ENCODE results near the gene UBL3.
A peak's percentile ranks its signal among the peaks of the same experiment; 100 is the strongest.

UBL3 gene

DNA sequence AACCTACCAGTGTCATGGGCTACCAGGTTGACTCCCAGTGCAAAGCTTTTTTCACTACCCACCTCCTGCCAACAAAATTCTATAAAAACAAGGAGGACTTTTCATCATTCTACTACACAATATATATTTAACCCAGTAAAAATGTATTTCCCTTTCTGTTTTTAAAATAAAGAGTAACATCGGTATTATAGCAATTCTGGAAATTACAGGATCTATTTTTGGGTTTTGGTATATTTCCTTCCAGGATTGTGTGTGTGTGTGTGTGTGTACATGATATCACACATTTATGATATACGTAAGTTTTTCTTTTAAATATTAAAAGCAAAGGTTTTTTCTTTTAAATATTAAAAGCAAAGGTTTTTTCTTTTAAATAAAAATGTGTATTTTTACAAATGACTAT is 6.0 kb upstream of the UBL3 start:
- DNase-seq (ENCODE audit: low read depth): no peak

DNA sequence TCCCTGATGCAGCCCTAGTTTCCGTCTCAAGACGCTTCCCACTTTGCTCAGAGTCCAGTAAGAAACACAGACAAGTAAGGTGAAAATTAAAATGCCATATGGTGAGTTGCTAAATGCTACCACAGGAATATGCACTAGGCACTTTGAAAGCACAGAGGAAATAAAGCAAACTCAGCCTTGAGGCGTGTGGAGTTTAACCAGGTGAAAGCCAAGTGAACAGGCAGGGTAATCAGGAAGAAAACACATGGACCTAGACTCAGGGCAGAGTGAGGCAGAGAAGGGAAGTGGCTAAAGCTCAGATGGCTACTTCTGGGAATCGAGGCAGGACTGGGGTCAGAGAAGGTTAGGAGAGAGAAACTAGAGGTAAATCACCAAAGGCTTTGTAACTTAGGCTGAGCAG is 5.4 kb upstream of the UBL3 start:
- DNase-seq (ENCODE audit: low read depth): no peak

DNA sequence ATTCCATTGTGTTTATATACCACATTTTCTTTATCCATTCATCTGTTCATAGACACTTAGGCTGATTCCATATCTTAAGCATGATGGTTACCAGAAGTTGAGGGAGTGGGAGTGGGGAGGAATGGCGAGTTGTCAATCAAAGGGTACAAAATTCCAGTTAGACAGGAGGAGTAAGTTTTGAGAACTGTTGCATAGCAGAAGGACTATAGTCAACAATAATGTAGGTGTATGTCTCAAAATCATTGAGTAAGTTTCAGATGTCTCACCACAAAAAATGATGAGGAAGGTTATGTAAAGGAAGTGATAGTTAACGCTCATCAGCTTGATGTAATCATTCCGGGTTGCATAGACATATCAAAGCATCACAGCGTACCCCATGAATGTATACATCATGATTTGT is 4.6 kb upstream of the UBL3 start:
- DNase-seq (ENCODE audit: low read depth): no peak

DNA sequence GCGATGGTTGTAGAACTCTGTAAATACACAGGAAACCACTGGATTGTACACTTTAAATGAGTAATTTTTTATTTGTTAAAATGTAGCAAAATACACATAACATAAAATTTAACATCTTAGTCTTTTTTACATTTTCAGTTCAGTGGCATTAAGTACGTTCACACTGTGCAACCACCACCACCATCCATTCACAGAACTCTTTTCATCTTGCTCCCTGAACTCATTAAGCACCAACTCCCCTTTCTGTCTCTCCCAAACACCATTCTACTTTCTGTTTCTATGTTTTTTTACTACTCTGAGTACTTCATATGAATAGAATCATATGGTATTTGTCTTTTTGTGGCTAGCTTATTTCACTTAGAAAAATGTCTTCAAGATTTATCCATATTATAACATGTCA is 2.7 kb upstream of the UBL3 start:
- DNase-seq (ENCODE audit: low read depth): no peak

DNA sequence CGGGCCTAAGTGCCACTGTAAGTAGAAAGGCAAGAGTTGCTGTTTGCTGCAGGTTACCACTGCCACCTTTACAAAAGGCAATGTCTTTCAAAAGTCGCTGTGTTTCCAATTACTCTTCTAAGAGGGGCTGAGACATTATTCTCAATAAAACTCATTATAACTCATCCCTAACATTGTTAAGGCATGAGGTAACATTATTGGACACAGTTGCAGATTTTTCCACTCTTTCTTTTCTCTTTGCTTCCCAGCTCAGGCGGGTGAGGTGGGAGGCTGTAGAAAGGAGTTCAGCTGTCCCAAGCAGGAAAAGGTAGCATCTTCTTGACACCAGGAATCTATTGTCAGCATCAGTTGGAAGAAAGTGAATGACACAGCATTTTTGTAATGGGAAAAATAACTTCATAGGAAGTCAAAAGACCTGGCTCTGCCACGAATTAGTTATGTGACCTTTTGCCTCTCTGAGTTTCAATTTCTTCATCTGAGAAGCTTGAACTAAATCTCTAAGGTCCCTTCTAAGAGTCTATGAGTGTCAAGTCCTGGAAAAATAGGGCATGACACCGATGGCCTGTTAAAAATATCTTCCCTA is 2.1 kb upstream of the UBL3 start:
- DNase-seq (ENCODE audit: low read depth): no peak

DNA sequence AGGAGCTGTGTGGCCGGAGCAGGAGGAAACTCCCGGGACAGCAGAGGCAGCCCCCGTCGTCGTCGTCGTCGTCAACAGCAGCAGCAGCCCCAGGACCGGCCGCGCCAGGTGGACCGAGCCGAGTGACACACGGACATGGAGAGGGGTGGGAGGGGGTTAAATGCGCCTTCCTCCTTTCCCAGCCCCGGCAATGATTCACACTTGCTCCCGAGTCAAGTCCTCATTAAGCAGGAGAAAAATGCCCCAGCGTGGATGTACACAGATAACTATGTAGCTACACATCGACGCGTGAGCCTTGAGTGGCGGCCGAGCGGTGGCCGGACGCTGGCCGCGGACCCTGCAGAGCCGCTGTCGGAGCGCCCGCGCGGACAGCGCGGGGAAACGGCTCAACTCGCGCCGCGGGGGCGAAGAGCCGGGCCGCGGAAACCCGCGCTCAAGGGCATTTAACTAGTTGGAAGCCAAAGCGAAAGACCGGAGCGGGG is 645 bp downstream of the UBL3 start:
- DNase-seq (ENCODE audit: low read depth): peak; percentile 17

DNA sequence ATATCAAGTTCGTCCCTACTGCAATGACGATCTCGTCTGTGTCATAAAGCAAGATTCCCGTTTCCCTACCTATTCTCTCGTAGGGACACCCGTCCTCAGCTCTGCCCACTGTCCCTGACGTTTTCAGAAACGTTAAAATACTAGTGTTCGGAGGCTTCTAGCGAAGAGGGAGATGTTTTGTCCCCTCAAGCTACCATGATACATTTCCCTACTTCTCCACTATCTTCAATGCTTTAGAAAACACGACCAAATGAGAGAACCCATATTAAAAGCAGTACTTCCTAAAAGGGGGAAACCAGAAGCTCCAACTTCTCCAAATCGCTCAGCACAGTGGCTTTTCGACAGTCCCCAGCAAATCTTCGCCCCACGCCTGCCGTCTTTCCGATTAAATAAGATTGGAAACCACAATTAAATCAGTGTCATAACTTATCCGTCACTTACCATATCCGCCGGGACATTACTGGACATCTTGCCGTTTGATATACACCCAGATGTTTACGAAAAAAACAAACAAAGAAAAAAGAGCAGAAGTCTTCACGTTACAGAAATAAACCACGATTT is 1.3 kb downstream of the UBL3 start:
- DNase-seq (ENCODE audit: low read depth): peak; percentile 32

DNA sequence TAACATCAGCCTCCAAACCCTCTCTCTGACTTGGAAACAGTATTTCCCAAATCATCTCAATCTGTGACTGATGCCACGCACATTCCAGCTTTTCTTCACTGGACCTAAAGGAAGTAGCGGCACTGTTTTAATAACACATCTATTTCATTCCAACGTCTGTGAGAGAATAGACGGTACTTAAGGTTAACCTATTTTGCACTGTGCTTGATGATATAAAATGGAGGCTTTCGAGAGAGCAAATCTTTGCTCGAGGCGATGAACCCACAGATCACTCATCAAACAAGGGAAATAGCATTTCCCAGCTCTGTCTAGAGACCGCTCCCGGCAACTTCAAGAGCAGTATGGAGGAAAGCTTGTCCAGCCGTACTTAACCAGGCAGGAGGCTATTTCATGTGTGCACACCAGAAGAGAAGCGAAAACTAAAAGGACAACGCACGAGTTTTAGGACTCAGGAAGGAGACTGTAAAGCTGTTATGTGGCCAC is 2.9 kb downstream of the UBL3 start:
- no peak for DNase-seq (ENCODE audit: low read depth)

DNA sequence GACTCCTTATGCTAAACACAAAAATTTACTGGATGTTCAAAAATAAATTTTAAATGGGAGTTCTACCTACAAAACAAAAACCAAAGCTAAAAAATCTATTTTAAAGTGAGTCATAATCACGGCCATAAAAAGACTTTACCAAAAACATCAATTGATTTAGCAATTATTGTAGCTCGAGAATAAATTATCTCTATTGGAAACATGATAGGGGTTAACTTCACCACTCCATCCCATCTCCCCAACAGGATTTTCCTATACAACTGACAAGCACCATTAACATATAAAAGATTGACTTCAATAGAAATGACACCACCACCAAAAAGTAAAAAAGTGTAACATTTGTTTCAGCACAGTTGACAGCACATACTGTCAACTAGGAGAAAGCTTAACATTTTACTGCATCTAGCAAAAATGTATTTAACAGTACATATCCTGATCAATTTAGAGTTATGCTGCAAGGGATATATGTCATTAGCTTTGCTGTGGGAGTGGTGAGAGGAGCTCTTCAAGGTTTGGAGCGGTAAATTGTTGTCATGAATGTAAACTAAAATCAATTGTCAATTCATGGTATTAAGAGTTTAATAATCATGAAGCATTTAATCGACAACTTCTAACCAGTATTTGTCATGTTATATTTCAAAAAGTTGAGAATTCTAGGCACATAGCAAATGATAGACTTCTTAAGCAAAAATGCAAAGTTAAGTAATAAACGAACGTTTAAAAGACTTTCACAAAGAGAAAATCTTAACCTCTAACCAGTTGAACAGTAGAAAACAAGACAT is 3.8 kb downstream of the UBL3 start:
- no peak for DNase-seq (ENCODE audit: low read depth)

DNA sequence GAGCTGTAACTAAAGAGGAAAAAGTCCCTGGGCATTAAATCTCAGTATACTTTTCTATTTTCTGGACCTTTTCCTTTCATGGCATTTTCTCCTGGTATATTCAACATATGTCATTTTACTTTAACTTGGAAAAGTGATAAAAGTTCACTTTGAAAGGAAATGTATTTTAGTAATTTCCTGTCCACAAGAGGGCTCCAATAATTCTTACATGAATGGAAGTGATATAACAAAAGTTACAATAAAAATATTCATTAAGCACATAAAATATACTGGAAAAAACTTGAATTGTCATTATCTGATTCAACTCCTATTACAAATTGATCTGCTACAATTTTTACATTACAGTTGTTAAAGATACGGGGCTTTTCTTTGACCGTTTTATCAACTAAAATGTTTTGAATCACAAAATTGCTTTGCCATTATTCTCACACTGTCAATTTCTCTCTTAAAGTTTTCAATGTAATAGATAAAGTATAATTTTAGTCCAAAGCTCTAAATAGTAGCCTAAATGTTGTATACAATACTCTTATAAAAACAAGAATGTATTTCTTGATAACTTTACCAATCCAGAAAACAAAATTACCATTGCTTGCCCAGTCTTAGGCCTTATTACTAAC is 4.9 kb downstream of the UBL3 start:
- no peak for DNase-seq (ENCODE audit: low read depth)

DNA sequence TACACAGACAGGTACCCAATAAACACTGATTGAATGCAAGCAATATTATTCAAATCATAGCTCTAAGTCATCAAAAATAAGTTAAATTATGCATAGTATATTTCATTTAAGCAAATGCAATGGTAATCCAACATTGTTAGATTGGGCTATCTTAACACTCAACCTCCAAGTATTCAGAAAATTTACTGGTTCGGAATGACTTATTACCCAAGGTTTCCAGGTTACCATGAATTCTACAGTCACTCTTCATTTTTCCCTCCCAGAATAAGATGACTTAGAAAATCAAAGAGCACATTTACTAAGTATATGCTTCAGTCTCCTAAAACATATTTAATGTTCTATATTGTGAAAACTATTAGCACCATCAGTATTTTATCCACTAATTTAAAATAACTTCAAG is 6.0 kb downstream of the UBL3 start:
- DNase-seq (ENCODE audit: low read depth): no peak

DNA sequence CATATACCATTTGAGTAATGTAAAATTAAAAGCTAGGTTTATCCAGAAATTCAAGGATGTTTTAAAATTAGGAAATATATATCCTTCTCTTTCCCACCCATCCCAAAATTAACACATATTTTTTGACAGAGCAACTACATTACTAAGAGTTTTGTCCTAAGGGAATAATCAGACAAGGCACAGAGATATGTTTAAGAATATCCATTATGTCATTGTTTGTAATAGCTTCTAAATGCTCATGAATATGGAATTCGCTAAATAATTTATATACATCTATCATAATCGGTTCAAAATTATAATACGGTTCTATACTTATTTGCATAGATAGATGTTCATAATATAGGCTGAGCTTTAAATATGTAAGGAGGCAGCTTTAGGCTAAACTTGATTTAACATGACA is 9.8 kb downstream of the UBL3 start:
- no peak for DNase-seq (ENCODE audit: low read depth)

DNA sequence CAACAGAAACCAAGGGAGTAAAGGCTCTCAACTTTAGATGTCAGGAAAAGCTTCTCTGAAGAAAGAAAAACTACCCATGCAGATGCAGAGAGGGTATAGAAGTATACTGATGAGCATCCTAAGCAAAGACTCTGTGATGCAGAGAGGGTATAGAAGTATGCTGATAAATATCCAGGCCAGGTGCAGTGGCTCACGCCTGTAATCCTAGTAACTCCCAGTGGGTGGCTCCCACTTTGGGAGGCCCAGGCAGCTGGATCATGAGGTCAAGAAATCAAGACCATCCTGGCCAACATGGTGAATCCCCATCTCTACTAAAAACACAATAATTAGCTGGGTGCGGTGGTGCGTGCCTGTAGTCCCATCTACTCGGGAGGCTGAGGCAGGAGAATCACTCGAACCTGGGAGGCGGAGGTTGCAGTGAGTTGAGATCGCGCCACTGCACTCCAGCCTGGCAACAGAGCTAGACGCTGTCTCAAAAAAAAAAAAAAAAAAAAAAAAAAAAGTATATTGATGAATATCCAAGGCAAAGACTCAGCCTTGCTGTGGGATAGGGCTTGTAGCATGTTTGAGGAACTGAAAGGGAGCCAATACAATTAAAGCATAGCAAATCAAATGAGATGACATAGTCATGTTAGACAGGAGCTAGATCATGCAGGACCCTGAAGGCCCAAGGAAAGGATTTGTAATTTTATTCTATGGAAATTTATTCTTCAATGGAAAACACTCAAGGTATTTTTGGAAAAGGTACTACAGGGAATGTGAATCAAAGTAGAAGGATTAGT is 14.9 kb downstream of the UBL3 start:
- no peak for DNase-seq (ENCODE audit: low read depth)

DNA sequence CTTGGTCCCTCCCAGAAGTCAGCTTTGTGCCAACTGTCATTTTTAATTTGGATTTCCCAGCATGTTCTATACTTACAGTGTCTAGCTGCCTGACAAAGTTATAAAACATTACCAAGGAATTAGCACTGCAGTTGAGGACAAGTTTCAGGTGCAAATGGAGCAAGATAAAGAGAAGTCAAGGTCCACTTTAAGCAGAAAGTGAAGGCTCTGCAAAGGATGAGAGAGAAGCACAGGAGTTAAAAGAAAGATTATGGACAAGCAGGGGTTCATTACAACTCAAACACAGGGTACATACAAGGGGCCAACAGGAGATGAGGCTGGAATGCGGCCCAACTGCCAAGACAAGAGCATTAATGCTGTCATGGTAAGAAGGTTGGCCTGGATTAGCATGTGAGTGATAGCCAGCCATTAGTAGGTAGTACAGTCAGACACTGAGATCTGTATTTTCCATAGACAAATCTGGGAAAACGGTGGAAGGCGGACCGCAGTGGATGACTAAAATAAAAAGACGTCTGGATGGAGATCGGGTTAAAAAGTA is 17.6 kb downstream of the UBL3 start:
- DNase-seq (ENCODE audit: low read depth): no peak

DNA sequence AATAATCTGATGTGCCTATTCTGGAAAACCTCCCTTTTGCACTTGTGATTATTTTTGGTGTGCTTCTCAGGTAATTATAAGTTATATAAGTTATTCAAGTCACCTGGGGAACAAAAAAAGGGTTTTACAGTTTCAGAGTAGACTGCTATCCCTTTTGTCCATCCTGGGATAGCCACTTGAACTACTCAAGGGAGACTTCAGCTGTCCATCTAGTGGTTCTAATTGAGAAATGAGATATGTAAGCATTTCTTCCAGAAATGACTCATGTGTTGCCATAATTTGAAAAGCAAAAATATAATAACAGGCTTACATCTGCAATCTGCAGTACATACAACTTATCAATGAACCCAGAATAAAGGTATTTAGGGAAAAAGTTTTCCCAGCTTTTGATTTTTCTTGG is 20.4 kb downstream of the UBL3 start:
- no peak for DNase-seq (ENCODE audit: low read depth)

DNA sequence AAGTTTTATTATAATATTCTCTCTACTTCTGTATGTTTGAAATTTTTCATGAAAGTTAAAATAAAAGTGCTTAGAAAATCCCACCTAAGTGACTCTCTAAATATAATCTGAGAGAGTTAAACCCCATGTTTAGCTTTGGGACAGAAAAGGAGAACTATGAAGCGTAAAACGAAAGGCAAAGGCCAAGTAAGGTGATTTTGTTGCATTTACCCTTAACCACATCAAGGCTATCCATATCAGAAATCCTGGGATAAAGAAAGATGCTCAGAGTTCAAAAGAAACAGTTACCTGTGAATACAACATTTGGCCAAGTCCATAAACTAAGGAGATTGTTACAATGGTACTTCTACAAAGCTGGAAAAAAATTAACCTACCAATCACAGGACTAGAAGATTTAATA is 31.3 kb downstream of the UBL3 start:
- DNase-seq (ENCODE audit: low read depth): no peak

DNA sequence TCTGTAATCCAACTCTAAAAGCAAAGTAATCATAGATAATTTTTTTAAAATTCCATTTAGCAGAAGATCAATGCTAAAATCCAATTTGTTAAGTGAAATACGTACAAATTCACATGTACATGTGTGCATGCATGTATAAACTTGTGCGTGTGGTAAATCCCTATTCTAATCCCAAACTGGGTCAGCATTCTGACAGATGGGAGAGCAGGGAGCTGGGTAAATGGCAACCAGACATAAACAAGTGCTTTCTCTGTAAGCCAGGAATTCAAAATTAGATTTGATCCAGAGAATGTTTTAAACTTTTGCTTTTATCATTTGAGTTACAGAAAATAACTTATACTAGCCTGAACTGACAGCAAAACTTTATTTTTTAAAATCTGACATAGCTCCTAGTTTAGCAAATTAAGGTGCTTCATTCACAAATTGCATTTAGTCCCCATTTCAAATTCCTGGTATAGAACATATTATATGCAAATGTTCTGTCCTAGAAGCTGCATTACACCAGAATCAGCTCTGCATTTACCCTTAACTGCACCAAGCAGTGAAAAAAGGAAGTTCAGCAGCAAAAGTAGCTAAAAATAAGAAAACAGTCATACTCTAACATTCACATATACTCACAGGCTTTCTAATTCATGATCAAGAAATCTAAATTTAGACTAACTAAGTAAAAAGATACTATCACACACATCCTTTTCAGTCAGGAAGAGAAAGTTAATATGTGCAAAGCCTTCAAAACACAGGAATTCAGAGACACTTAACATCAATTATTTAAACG is 32.6 kb downstream of the UBL3 start:
- DNase-seq (ENCODE audit: low read depth): no peak

DNA sequence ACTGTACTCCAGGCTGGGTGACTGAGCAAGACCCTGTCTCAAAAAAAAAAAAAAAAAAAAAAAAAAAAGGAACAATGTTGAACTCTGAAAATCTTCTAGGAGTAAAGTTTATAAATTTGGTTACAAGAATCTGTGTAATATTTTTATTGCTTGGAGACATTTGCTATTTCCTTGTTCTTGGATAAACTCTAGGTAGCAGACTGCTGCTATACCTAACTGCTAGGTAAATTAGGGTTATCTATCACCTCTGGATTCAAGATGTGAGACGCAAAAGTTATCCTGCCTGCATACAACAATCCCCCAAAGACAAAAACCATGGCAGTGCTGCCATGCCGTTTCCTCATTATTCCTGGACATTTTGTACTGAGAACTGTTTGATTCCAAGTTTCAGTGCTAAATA is 33.7 kb downstream of the UBL3 start:
- DNase-seq (ENCODE audit: low read depth): no peak

DNA sequence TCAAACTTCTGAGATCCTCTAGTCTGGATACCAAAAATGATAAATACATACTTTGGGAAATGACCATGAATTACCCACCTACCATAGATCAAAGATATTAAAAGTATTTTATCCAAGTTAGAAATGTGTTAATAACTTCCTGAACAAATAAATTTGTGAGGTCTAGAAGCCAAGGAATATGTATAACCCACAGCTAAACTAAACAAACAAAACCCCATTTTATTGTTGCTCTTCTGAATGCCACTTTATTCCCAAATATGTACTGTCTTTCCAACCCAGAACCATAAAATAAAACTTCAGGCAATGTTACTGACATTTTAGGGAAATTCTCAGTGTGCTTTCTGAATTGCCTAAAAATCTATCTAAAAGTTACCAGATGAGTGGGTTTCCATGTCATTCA is 35.1 kb downstream of the UBL3 start:
- no peak for DNase-seq (ENCODE audit: low read depth)

DNA sequence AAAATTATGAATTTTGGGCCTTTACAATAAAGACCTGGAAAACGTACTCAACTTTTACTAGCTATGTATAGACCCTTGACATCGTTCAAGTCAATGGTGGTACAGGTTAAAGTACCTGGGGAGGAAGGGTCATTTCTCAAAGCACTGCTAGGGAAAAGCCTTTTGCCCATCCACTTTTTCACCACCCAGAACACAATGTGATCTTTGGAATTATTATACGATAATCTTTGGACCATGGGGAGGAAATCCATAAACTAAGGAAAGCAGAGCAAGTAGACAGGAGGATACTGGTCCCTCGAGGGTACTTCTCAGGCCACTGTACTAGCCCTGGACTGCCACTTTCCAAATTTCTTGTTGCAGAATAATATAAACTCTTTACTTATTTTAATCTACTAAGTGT is 39.5 kb downstream of the UBL3 start:
- DNase-seq (ENCODE audit: low read depth): no peak

DNA sequence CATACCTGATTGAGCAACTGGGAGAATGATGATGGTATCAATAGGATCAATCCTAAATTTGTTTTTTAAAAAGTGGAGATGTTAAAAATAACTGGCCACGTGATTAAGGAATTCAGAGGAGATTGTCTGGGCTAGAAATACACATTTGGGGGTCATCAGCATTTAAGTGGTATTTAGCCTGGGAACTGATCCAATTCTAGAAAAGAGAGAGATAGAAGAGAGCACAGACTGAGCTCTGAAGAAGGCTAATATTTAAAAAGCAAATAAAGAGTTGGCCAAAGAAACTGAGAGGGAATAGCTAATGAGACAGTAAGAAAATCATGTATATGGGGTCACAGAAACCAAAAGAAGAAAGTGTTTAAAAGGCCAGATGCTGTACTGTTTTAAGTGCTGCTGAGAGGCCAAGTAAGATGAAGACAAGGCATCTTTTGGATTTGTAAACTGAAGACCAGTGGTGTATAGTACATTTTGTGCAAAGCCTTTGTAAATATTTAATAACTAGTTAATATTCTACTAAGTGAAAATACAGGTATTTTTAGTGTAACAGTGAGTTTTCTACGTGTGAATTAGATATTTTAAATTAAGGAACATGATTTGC is 40.2 kb downstream of the UBL3 start:
- no peak for DNase-seq (ENCODE audit: low read depth)
